Thyroid gland (tissue), 4 donors: ENCODE measurements around the gene GOT2. TPM values are rescaled to one million over a fixed set of nuclear protein-coding genes. Genes with fewer than 3 reads are reported as not detected.
"Not testable (repeated sequence)": the region's sequence is repeated elsewhere in the genome, so short reads cannot be mapped to it uniquely, and the experiment has no call there.

ENCODE experiments used
- DNase-seq, 2 donors: peaks; one replicate each; pipeline ENCODE4 v3.0.0-alpha.2; 2019
- H3K27ac ChIP-seq, 3 donors: fragments of 200-600 bp; sonication (generic); 1 replicate in 2 of 3; 2 replicates in 1 of 3; pipeline ENCODE4 v1.5.1; 2016 to 2019; ENCODE audit warnings: mild to moderate bottlenecking in 1 of 3, moderate library complexity in 1 of 3
- H3K27me3 ChIP-seq: fragments of 200-600 bp; sonication (generic); one replicate; pipeline ENCODE4 v1.5.1; 2019
- H3K36me3 ChIP-seq, 2 donors: fragments of 200-600 bp; sonication (generic); one replicate each; pipeline ENCODE4 v1.5.1; 2016 to 2019
- H3K4me1 ChIP-seq, 2 donors: fragments of 200-600 bp; sonication (generic); one replicate each; pipeline ENCODE4 v1.5.1; 2017 to 2019
- H3K4me3 ChIP-seq, 3 donors: fragments of 200-600 bp; sonication (generic); replicated peaks in 1 of 3; 1 replicate in 2 of 3; 2 replicates in 1 of 3; pipeline ENCODE4 v1.5.1; 2016; ENCODE audit warnings: mild to moderate bottlenecking in 1 of 3
- H3K9me3 ChIP-seq: fragments of 200-600 bp; sonication (generic); one replicate; pipeline ENCODE4 v1.5.1; 2017
- CTCF ChIP-seq, 6 experiments: fragments of 200-600 bp in 3 of 6; fragments of 450-650 bp in 3 of 6; sonication (generic) in 3 of 6; IDR thresholded peaks; one replicate each; pipeline ENCODE4 v1.5.1; 2016 to 2019; ENCODE audit warnings: antibody characterized with exemption in 6 of 6, mild to moderate bottlenecking in 2 of 6, inconsistent platforms in 1 of 6, moderate library complexity in 1 of 6
- POLR2A ChIP-seq, 2 donors: fragments of 450-650 bp; IDR thresholded peaks; one replicate each; pipeline ENCODE4 v1.6.1; 2017; ENCODE audit warnings: antibody characterized with exemption in 2 of 2, mild to moderate bottlenecking in 2 of 2, moderate library complexity in 1 of 2
- WGBS, 2 donors: methylation state at CpG; one replicate each; pipeline ENCODE4 v1.1.5; 2017; 5-methylcytosine and 5-hydroxymethylcytosine counted together
- intact Hi-C: fragments of 100-400 bp; cut with DNase I; formaldehyde crosslinking; loops from one replicate; pipeline ENCODE4 v1.15.1; 2023
- total RNA-seq, 4 donors: library from RNA; depleted of rRNA; stranded (reverse); fragments of >200 nt; gene quantifications; one replicate each; pipeline ENCODE4 v1.2.3, GENCODE V29; 2016

GOT2 gene
- total RNA-seq, 4 donors from 2014 or later: 65.4 to 129 (median 93.4) TPM

DNA sequence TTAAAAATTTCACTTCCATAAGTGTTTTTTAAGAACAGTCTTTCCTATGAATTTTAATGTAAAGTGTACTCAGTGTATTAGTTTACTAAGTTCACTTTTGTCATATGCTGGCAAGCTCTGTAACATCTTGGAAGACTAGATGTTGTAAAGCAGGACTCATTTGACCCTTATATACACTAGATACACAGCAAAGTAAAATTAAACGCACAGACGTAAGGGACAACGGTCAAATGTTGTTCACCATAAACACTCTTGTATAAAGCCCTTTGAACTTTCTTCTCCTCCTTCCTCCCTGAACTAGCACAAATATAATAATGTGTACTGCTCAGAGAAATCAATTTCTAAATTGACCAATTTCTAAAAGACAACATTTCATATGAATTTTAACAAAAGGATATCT lies 7.0 kb upstream of the GOT2 start:
- no peaks in the 10 kb centered on the region for H3K36me3 ChIP-seq
- H3K9me3 ChIP-seq: no peaks in the 10 kb centered on the region
- TF ChIP-seq POLR2A (IDR thresholded peaks at IDR 0.05) (no peak), CTCF (IDR thresholded peaks at IDR 0.05) (no peak)
- no peak overlapping the region for H3K27ac ChIP-seq
- H3K4me1 ChIP-seq: no peaks in the 10 kb centered on the region
- H3K4me3 ChIP-seq: no peak overlapping the region
- intact Hi-C loops: no loop called here
- 87 to 88% methylated on average over 3 of the region's 3 CpGs for WGBS, 2 donors
- H3K27me3 ChIP-seq: no peaks in the 10 kb centered on the region
- DNase-seq: no peak

DNA sequence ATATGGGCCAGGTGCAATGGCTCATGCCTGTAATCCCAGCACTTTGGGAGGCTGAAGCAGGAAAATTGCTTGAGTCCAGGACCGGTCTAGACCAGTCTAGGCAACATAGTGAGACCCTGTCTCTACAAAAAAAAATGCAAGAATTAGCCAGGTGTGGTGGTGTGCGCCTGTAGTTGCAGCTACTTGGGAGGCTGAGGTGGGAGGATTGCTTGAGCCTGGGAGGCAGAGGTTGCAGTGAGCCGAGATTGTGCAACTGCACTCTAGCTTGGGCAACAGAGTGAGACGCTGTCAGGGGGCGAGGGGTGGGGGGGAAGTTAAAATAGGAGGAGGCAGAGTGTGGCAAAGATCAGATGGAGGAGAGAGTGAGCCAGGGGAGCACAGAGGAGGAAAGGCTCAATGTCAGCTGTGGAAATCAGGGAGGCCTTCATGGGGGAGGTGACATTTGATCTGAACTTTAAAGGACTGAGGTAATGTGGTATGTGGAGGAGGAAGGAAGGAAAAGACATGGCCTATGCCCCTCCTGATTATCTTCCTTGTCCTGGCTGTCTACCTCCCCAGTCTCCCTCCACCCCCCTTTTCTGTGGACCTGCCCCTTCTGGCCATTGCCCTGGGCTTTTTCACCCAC lies 4.7 kb upstream of the GOT2 start:
- TF ChIP-seq CTCF (IDR thresholded peaks at IDR 0.05): no peak
- no peak for TF ChIP-seq POLR2A (IDR thresholded peaks at IDR 0.05)
- H3K9me3 ChIP-seq: no peaks in the 10 kb centered on the region
- H3K27ac ChIP-seq: no peak overlapping the region
- no peak overlapping the region for H3K4me3 ChIP-seq
- H3K36me3 ChIP-seq: no peaks in the 10 kb centered on the region
- intact Hi-C loops: no loop called here
- peaks cover 0 to 5% of the 10 kb centered on the region in 2 donors for H3K4me1 ChIP-seq
- no peaks in the 10 kb centered on the region for H3K27me3 ChIP-seq
- WGBS, 2 donors: 87 to 90% methylated on average over 5 of the region's 5 CpGs
- no peak for DNase-seq

DNA sequence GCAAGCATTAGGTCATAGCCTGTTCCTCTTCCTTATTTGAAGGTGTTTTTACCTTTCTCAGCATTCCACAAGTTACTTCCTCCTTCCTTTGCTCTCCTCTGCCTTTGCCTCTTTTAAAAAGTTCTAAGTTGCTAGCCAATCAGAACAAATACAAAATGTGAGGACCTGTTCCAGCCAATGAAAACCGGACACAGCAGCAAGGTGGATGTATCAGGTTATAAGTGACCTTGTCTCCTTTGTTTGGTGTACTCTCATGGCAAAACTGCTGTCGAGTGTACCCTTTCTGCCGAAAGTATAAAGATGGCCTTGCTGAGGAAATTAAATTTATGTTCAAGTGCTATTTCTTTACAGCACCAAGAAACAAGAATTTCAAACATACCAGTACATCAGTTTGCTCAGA lies 2.2 kb upstream of the GOT2 start:
- H3K27me3 ChIP-seq, intact Hi-C loops, DNase-seq, H3K9me3 ChIP-seq, H3K4me3 ChIP-seq, H3K27ac ChIP-seq, H3K36me3 ChIP-seq: not testable (repeated sequence)
- peaks cover 12 to 13% of the 10 kb centered on the region in 2 donors for H3K4me1 ChIP-seq
- 86 to 90% methylated on average over 3 of the region's 3 CpGs for WGBS, 2 donors

DNA sequence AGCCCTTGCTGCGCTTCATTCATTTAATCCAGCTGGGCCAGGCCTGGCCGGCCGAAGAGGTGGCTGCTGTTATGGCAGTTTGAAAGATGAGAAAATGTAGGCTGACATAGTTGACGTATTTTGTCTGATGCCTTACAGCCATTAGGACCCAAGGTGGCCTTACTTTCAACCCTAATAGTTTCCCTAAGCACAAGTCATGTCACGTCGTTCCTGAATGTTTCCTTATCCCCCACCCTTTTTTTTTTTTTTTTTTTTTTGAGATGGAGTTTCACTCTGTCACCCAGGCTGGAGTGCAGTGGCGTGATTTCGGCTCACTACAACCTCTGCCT lies 307 bp upstream of the GOT2 start:
- WGBS, 2 donors: 38 to 42% methylated on average over 7 to 8 of the region's 8 CpGs
- TF ChIP-seq POLR2A (IDR thresholded peaks at IDR 0.05) (no peak), CTCF (IDR thresholded peaks at IDR 0.05) (peak in 1 of 6 experiments; percentile 2)
- intact Hi-C loops: loop anchor here (5.0 kb wide), 1 partner anchor 47 kb away; no protein-coding TSS in a partner anchor
- H3K27me3 ChIP-seq: no peaks in the 10 kb centered on the region
- peaks cover 12 to 13% of the 10 kb centered on the region in 2 donors for H3K4me1 ChIP-seq
- H3K9me3 ChIP-seq: no peaks in the 10 kb centered on the region
- peak overlapping the region in 1 of 3 donors; percentile 51 for H3K4me3 ChIP-seq
- no peak for DNase-seq
- peak overlapping the region in 2 of 3 donors; percentile 55 to 78 for H3K27ac ChIP-seq
- no peaks in the 10 kb centered on the region for H3K36me3 ChIP-seq

GRCh38 chr16:58733248-58733670 lies 857 bp downstream of the GOT2 start:
- Histone ChIP-seq H3K4me1 (peaks cover 12 to 13% of the 10 kb centered on the region in 2 donors), H3K27me3 (no peaks in the 10 kb centered on the region), H3K36me3 (no peaks in the 10 kb centered on the region), H3K27ac (peak overlapping the region in 2 of 3 donors; percentile 55 to 78), H3K4me3 (peak overlapping the region; percentile 51 to 88 (median 84)), H3K9me3 (no peaks in the 10 kb centered on the region)
- 1 to 5% methylated on average over 15 to 23 of the region's 23 CpGs for WGBS, 2 donors
- no peak for DNase-seq
- intact Hi-C loops: loop anchor here (5.0 kb wide), 1 partner anchor 46 kb away; no protein-coding TSS in a partner anchor
- TF ChIP-seq POLR2A (IDR thresholded peaks at IDR 0.05): no peak
- no peak for TF ChIP-seq CTCF (IDR thresholded peaks at IDR 0.05)
